Naive thymus-derived CD8-positive, alpha-beta T cell (primary cell): ENCODE measurements around the gene SEMA3D. TPM values are rescaled to one million over a fixed set of nuclear protein-coding genes. Genes with fewer than 3 reads are reported as not detected.

Experiments
- ATAC-seq, 2 donors: fragments of 150-1000 bp; cut with Tn5 transposase in 1 of 2; sonication (Bioruptor Pico), chemical (Tn5 transposase) in 1 of 2; 1 replicate in 1 of 2; 2 replicates in 1 of 2; pipeline ENCODE4 v1.10.0; 2021; ENCODE audit warnings: mild to moderate bottlenecking in 2 of 2, moderate library complexity in 2 of 2
- POLR2A ChIA-PET: fragments of 350-600 bp; sonication (Branson Sonifier 250); formaldehyde crosslinking; loops from one replicate; lab custom pipeline; 2021; ENCODE audit warnings: antibody characterized with exemption; lab: Charles Lee
- DNase-seq, 10 donors: peaks; one replicate each; pipeline versions ENCODE4 v3.0.0 to v3.0.0-alpha.2; 2020 to 2022
- H3K27ac Mint-ChIP-seq, 10 donors: one replicate each; pipeline ENCODE4 v1.8.0; 2020 to 2022; ENCODE audit warnings: mild to moderate bottlenecking in 10 of 10, mixed read lengths in 10 of 10, moderate library complexity in 4 of 10, inconsistent platforms in 1 of 10
- H3K27me3 Mint-ChIP-seq, 5 donors: one replicate each; pipeline ENCODE4 v1.8.0; 2021 to 2022; ENCODE audit warnings: mixed read lengths in 5 of 5
- H3K36me3 Mint-ChIP-seq, 3 donors: one replicate each; pipeline ENCODE4 v1.8.0; 2020 to 2022; ENCODE audit warnings: mixed read lengths in 3 of 3, mild to moderate bottlenecking in 2 of 3, inconsistent platforms in 1 of 3
- H3K4me1 Mint-ChIP-seq, 4 donors: one replicate each; pipeline ENCODE4 v1.8.0; 2021 to 2022; ENCODE audit warnings: mixed read lengths in 4 of 4
- H3K4me3 Mint-ChIP-seq, 10 donors: one replicate each; pipeline ENCODE4 v1.8.0; 2020 to 2022; ENCODE audit warnings: mild to moderate bottlenecking in 10 of 10, mixed read lengths in 10 of 10, moderate library complexity in 6 of 10, inconsistent platforms in 1 of 10
- H3K9me3 Mint-ChIP-seq, 9 donors: one replicate each; pipeline ENCODE4 v1.8.0; 2020 to 2022; ENCODE audit warnings: mixed read lengths in 9 of 9, mild to moderate bottlenecking in 3 of 9, inconsistent platforms in 1 of 9, moderate library complexity in 1 of 9
- polyA plus RNA-seq, 3 donors: library from polyadenylated mRNA; unstranded; fragments of 300-500 nt; fragmentation: Illumina TruSeq; gene quantifications; one replicate each; pipeline ENCODE4 v1.2.3, GENCODE V29; 2021
- total RNA-seq, 8 experiments: library from RNA in 2 of 8; stranded (reverse) in 2 of 8; gene quantifications; one replicate each; pipeline ENCODE4 v1.2.3 and lab custom pipeline; 2021 to 2026

SEMA3D gene
- total and polyA plus RNA-seq, 5 experiments from 2014 or later, result not detected

- Mint-ChIP-seq H3K27me3 (no peaks in the 10 kb centered on the region), H3K4me1 (no peaks in the 10 kb centered on the region), H3K36me3 (peaks cover 0 to 5% (median 0%) of the 10 kb centered on the region in 3 donors), H3K4me3 (no peak overlapping the region), H3K9me3 (peaks cover 0 to 22% (median 7%) of the 10 kb centered on the region in 9 donors), H3K27ac (no peak overlapping the region)
- ATAC-seq, result no peak
- no peak for DNase-seq
- POLR2A ChIA-PET, result no interaction called here
These were observed 9.5 kb downstream of the SEMA3D start for GRCh38 chr7:85177316-85177715.

- Mint-ChIP-seq H3K27me3 (no peaks in the 10 kb centered on the region), H3K9me3 (peaks cover 0 to 22% (median 7%) of the 10 kb centered on the region in 9 donors), H3K4me3 (no peak overlapping the region), H3K36me3 (peaks cover 0 to 5% (median 0%) of the 10 kb centered on the region in 3 donors), H3K4me1 (no peaks in the 10 kb centered on the region), H3K27ac (no peak overlapping the region)
- ATAC-seq (no peak), DNase-seq (no peak)
- POLR2A ChIA-PET, result no interaction called here
These were observed 10.7 kb downstream of the SEMA3D start for GRCh38 chr7:85176197-85176596.

GRCh38 chr7:85175217-85175616, 11.6 kb downstream of the SEMA3D start:
- POLR2A ChIA-PET, result no interaction called here
- no peaks in the 10 kb centered on the region for H3K4me1 Mint-ChIP-seq
- H3K36me3 Mint-ChIP-seq, result peaks cover 0 to 5% (median 0%) of the 10 kb centered on the region in 3 donors

GRCh38 chr7:85172530-85172941, 14.3 kb downstream of the SEMA3D start:
- Mint-ChIP-seq H3K36me3 (no peaks in the 10 kb centered on the region), H3K27ac (no peak overlapping the region), H3K9me3 (peaks cover 0 to 11% (median 0%) of the 10 kb centered on the region in 9 donors), H3K4me3 (no peak overlapping the region), H3K27me3 (no peaks in the 10 kb centered on the region), H3K4me1 (no peaks in the 10 kb centered on the region)
- POLR2A ChIA-PET, result no interaction called here
- no peak for DNase-seq
- ATAC-seq, result no peak

More at GRCh38 chr7:85175217-85175616, 11.6 kb downstream of the SEMA3D start:
- ATAC-seq, result no peak
- no peak for DNase-seq
- H3K27me3 Mint-ChIP-seq, result no peaks in the 10 kb centered on the region
- no peak overlapping the region for H3K27ac Mint-ChIP-seq
- peaks cover 0 to 22% (median 7%) of the 10 kb centered on the region in 9 donors for H3K9me3 Mint-ChIP-seq
- H3K4me3 Mint-ChIP-seq, result no peak overlapping the region

GRCh38 chr7:85167636-85168035, 19.2 kb downstream of the SEMA3D start:
- Mint-ChIP-seq H3K27me3 (no peaks in the 10 kb centered on the region), H3K36me3 (no peaks in the 10 kb centered on the region)
- POLR2A ChIA-PET, result no interaction called here

GRCh38 chr7:85165263-85165662, 21.6 kb downstream of the SEMA3D start:
- POLR2A ChIA-PET, result no interaction called here
- peaks cover 0 to 5% (median 2%) of the 10 kb centered on the region in 9 donors for H3K9me3 Mint-ChIP-seq
- DNase-seq (no peak), ATAC-seq (no peak)
- H3K4me3 Mint-ChIP-seq, result no peak overlapping the region
- no peak overlapping the region for H3K27ac Mint-ChIP-seq
- no peaks in the 10 kb centered on the region for H3K4me1 Mint-ChIP-seq
- no peaks in the 10 kb centered on the region for H3K36me3 Mint-ChIP-seq
- H3K27me3 Mint-ChIP-seq, result no peaks in the 10 kb centered on the region

More at GRCh38 chr7:85167636-85168035, 19.2 kb downstream of the SEMA3D start:
- Mint-ChIP-seq H3K27ac (no peak overlapping the region), H3K9me3 (peaks cover 0 to 2% (median 0%) of the 10 kb centered on the region in 9 donors), H3K4me1 (no peaks in the 10 kb centered on the region), H3K4me3 (no peak overlapping the region)
- DNase-seq (no peak), ATAC-seq (no peak)

GRCh38 chr7:85164376-85164775, 22.5 kb downstream of the SEMA3D start:
- no peak overlapping the region for H3K4me3 Mint-ChIP-seq
- POLR2A ChIA-PET, result no interaction called here
- H3K9me3 Mint-ChIP-seq, result peaks cover 0 to 10% (median 2%) of the 10 kb centered on the region in 9 donors
- no peaks in the 10 kb centered on the region for H3K27me3 Mint-ChIP-seq
- no peak overlapping the region for H3K27ac Mint-ChIP-seq
- no peak for ATAC-seq
- no peaks in the 10 kb centered on the region for H3K4me1 Mint-ChIP-seq
- DNase-seq, result no peak
- H3K36me3 Mint-ChIP-seq, result no peaks in the 10 kb centered on the region

- Mint-ChIP-seq H3K4me1 (no peaks in the 10 kb centered on the region), H3K36me3 (no peaks in the 10 kb centered on the region), H3K27ac (no peak overlapping the region), H3K4me3 (no peak overlapping the region), H3K9me3 (peaks cover 0 to 26% (median 7%) of the 10 kb centered on the region in 9 donors), H3K27me3 (no peaks in the 10 kb centered on the region)
- no peak for ATAC-seq
- DNase-seq, result no peak
- POLR2A ChIA-PET, result no interaction called here
These were observed 24.1 kb downstream of the SEMA3D start for GRCh38 chr7:85162721-85163120.

GRCh38 chr7:85160223-85160622, 26.6 kb downstream of the SEMA3D start:
- Mint-ChIP-seq H3K9me3 (peaks cover 0 to 26% (median 9%) of the 10 kb centered on the region in 9 donors), H3K27ac (no peak overlapping the region)
- POLR2A ChIA-PET, result no interaction called here

GRCh38 chr7:85159003-85159402, 27.9 kb downstream of the SEMA3D start:
- ATAC-seq, result no peak
- H3K36me3 Mint-ChIP-seq, result no peaks in the 10 kb centered on the region
- DNase-seq, result no peak
- POLR2A ChIA-PET, result no interaction called here
- H3K4me1 Mint-ChIP-seq, result no peaks in the 10 kb centered on the region
- H3K27ac Mint-ChIP-seq, result no peak overlapping the region
- H3K9me3 Mint-ChIP-seq, result peaks cover 0 to 26% (median 9%) of the 10 kb centered on the region in 9 donors
- H3K4me3 Mint-ChIP-seq, result no peak overlapping the region
- H3K27me3 Mint-ChIP-seq, result no peaks in the 10 kb centered on the region

More at GRCh38 chr7:85160223-85160622, 26.6 kb downstream of the SEMA3D start:
- Mint-ChIP-seq H3K36me3 (no peaks in the 10 kb centered on the region), H3K4me1 (no peaks in the 10 kb centered on the region), H3K4me3 (no peak overlapping the region), H3K27me3 (no peaks in the 10 kb centered on the region)
- ATAC-seq (no peak), DNase-seq (no peak)

- POLR2A ChIA-PET, result no interaction called here
- H3K36me3 Mint-ChIP-seq, result no peaks in the 10 kb centered on the region
- H3K9me3 Mint-ChIP-seq, result peaks cover 0 to 26% (median 9%) of the 10 kb centered on the region in 9 donors
- no peak overlapping the region for H3K4me3 Mint-ChIP-seq
- no peak for DNase-seq
- ATAC-seq, result no peak
- no peaks in the 10 kb centered on the region for H3K27me3 Mint-ChIP-seq
- H3K27ac Mint-ChIP-seq, result no peak overlapping the region
- H3K4me1 Mint-ChIP-seq, result no peaks in the 10 kb centered on the region
These were observed 30.1 kb downstream of the SEMA3D start for GRCh38 chr7:85156661-85157208.

- POLR2A ChIA-PET, result no interaction called here
- Mint-ChIP-seq H3K27ac (no peak overlapping the region), H3K27me3 (no peaks in the 10 kb centered on the region), H3K4me3 (no peak overlapping the region), H3K4me1 (no peaks in the 10 kb centered on the region), H3K9me3 (peaks cover 0 to 16% (median 9%) of the 10 kb centered on the region in 9 donors), H3K36me3 (no peaks in the 10 kb centered on the region)
- ATAC-seq, result no peak
- no peak for DNase-seq
These were observed 32.4 kb downstream of the SEMA3D start for GRCh38 chr7:85154282-85154937.

- no peaks in the 10 kb centered on the region for H3K4me1 Mint-ChIP-seq
- ATAC-seq (no peak), DNase-seq (no peak)
- H3K36me3 Mint-ChIP-seq, result no peaks in the 10 kb centered on the region
- peaks cover 0 to 9% (median 6%) of the 10 kb centered on the region in 9 donors for H3K9me3 Mint-ChIP-seq
- no peaks in the 10 kb centered on the region for H3K27me3 Mint-ChIP-seq
- POLR2A ChIA-PET, result no interaction called here
- H3K4me3 Mint-ChIP-seq, result no peak overlapping the region
- H3K27ac Mint-ChIP-seq, result no peak overlapping the region
These were observed 33.1 kb downstream of the SEMA3D start for GRCh38 chr7:85153715-85154114.
